OCI-M1 (cell line): ENCODE data around the gene HBA1.
"Not testable (repeated sequence)": the region's sequence is repeated elsewhere in the genome, so short reads cannot be mapped to it uniquely, and the experiment has no call there.

ENCODE experiments used
- DNase-seq: peaks from one replicate; lab custom pipeline; 2025; lab: John Stamatoyannopoulos, UW

Gene HBA1

DNA sequence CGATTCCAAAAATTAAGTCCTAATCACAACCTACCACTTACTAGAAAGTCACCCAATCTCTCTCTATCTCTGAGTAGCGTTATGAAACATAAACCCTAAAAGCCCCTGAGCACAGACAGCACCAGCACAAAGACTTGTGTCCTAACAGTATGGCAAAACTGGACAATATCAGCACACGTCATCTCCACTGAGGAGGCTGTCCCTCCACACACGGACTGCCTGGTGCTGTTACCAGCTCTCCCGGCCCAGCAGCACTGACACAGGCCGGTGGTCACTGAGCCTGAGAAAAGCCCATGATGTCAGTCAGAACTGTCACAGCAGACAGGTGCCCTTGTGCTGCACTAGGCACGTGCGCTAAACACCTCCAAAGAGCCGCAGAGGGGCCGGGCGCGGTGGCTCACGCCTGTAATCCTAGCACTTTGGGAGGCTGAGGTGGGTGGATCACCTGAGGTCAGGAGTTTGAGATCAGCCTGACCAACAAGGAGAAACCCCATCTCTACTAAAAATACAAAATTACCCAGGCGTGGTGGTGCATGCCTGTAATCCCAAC lies 35.2 kb downstream of the HBA1 start:
- DNase-seq, result not testable (repeated sequence)

DNA sequence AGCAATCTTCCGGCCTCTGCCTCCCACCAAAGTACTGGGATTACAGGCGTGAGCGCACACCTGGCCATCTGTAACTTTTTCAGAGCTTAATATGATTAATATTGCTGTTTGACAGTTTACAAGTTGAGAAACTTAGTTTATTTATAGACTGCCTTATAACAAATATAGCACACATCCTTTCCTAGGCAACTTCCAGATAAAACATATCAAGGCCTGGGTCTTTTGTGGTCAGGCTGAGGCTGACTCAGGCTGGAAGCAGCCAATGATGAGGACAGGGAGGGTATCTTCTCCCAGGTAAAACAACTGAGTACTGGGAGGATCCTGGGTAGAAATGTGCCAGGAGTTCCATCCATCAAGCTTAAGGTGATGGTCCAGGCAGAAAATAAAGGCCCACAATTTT lies 36.5 kb downstream of the HBA1 start:
- no peak for DNase-seq

DNA sequence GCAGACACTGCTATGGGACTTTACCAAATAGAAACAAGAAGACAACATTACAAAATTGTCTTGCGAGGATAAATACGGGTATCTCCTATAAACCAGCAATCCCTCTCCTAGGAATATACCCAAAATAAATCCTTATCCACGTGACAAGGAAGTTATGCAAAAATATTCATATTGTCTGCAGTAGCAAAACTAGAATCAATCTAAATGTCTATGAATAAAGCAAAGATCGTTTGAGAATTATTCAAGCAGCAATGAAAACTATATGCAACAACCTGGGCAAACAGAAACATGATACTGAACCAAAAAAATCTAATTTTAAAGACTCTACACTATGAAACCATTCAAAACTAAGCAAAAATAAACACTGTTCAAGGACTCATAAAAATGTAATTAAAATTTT lies 43.5 kb downstream of the HBA1 start:
- DNase-seq, result no peak
